ENCODE measurements around the gene IL17REL.
A peak's percentile ranks its signal among the peaks of the same experiment; 100 is the strongest.

IL17REL gene

DNA sequence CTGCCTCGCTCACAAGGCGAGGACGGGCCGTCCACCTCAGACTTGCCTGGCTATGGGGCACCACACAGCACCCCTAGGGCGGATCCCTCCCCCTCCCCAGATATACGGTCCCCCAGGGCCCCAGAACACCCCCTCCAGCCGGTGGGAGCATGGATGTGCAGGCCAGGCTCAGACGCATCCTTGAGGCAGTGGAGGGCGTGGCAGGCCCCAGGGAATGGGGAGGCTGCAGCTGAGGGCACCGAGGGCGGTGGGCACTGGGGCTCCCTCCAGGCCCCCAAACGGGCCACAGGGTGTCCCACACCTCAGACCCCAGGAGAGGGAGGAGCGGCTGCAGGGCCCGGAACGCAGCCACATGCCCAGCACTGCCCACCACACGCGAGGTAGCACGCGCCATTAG lies 33.5 kb upstream of the IL17REL start:
- DNase-seq (ENCODE audit: low read depth), result no peak

DNA sequence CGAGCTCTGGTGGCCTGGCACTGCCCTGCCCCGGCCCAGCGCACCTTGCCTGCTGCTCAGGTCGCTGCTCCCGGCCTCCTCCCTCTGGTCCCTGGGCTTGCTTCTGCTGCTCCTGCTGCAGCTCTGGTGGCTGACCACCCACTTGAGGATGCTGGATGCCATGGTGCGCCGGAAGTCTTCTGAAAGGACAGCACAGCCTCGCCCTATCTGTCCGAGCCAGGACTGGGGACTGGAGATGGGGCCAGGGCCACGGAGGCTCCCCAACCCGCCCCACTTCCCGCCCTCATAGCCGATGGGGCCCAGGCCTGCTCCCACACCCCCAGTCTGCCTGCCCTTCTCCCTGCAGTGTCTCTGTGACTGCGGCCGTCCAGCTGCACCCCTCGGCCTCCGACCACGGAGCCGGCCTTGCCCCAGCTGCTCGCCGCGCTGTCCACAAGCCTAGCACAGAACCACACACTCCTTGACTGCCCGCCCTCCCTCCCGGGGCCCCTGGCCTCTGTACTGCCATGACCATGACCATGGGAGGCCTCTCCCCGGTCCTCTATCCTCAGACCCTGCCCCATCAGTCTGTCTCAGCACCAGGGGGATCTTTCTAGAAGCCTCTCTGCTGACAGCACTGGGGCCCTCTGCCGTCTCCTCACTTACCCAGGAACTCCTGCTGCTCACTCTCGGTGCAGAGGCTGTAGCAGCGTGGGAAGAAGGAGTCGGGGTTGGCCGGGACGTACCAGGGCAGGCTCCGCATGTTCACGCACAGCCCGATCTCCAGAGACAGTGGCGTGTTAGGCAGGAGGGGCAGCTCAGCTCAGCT lies 32.9 kb upstream of the IL17REL start:
- DNase-seq (ENCODE audit: low read depth), result no peak

DNA sequence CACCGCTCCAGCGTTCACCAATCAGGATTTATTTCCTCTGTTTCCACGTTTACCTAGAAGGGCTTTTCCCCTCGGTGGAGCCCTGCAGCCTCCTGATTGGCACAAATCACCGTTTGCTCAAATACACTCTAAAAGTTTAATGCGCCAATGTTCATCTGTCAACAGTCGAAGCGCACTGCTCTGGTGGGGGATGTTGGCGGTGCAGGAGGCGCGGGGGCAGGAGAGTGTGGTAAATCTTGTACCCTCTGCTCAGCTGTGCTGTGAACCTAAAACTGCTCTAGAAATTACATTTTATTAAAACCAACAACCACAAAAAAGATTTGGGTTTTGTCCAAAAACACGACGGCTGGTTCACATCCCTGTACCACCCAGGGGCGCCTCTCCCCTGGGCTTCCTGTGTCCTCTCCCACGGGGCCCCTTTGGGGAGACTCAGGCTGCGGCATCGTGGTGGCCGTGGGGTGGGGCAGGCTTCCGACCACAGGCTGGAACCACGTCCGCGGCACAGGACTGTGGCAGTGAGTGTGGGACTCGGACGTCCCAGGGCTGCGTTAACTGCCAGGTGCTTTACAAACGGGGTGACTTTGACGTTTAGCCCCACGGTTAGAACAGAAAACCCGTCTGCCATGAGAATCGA lies 32.0 kb upstream of the IL17REL start:
- DNase-seq (ENCODE audit: low read depth), result no peak

DNA sequence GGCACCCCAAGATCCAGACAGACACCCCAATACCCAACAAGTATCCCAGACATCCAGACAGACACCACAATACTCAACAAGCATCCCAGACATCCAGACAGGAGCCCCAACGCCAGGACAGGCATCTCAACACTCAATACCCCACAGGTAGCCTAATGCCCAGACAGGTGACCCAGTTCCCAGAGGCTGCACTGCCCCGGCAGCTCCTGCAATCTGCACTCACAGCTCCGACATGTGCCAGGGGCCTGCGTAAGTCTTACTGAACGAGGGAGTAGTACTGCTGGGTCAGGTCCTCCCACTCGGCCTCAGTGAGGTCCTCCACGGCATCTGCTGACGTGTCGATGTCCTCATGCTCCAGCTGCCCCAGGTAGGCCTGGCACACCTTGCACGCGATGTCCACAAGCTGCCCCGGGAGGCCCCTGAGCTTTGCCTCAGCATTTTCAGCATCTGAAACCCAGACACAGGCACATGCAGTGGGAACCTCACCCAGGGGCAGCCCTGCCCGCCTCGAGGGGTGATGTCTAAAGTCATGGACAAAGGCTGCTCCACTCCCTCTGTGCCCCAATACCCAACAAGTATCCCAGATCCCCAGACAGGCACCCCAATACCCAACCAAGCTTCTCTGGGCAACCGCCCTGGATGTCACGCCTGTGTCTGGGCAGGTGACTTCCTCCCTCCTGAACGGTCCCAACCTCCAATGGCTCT lies 28.9 kb upstream of the IL17REL start:
- no peak for DNase-seq (ENCODE audit: low read depth)

DNA sequence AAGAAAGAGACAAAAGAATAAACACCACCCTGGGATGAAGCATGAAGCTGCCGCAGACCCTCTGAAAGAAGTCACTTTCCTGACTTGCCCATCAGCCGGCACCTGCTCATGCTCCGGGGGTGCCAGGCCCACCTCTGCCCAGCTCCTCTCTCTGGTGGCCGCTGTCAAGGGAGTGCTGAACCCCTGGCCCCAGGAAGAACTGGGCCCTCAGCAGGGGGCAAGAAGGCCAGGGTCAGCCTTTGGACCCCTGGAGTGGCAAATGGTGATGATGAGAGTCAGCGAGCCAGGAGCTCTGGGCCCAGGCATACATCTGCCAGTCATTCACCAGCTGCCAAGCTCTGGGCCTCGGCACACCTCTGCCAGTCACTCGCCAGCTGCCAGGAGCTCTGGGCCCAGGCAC lies 28.2 kb upstream of the IL17REL start:
- no peak for DNase-seq (ENCODE audit: low read depth)

DNA sequence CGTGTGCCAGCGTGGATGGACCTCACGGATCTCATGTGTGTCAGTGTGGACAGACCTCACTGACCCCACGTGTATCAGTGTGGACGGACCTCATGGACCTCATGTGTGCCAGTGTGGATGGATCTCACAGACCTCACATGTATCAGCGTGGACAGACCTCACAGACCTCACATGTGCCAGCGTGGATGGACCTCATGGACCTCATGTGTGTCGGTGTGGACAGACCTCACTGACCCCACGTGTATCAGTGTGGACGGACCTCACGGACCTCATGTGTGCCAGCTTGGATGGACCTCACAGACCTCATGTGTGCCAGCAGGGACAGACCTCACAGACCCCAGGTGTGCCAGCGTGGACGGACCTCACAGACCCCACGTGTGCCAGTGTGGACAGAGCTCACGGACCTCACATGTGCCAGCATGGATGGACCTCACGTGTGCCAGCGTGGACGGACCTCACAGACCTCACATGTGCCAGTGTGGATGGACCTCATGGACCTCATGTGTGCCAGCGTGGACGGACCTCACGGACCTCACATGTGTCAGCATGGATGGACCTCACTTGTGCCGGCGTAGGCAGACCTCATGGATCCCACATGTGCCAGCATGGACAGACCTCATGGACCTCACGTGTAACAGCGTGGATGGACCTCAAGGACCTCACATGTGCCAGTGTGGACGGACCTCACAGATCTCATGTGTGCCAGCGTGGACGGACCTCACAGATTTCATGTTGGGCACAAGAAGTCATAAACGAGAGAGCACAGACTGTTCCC lies 27.3 kb upstream of the IL17REL start:
- DNase-seq (ENCODE audit: low read depth), result no peak

DNA sequence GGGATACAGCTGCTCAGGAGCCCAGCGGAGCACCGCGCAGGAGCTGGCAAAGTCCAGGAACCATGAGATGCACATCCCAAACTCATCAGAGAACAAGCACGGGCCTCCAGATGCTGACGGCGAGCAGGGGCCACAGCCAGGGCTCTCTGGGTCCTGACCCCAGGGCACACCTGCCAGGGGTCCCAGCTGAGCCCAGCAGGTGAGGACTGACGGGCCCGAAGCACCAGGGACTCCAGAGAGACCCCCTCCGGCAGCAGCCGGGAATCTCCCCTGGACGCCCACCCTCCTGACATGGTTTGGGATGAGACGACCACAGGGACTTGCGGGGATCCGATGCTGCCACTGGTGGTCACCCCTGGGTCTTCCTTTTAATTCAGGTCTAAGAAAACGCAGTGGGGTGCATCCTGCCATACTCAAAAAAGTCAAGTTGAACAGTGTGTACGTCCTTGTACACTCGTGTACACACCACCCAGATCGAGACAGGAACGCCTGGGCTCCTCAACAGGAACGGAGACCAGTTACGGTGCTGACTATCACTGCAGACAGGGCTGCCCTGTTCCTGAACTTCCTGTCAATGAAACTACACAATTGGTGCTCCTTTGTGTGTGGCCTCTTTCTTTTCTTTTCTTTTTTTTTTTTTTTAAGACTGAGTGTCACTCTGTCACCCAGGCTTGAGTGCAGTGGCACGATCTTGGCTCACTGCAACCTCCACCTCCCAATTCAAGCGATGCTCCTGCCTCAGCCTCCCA lies 23.6 kb upstream of the IL17REL start:
- no peak for DNase-seq (ENCODE audit: low read depth)

DNA sequence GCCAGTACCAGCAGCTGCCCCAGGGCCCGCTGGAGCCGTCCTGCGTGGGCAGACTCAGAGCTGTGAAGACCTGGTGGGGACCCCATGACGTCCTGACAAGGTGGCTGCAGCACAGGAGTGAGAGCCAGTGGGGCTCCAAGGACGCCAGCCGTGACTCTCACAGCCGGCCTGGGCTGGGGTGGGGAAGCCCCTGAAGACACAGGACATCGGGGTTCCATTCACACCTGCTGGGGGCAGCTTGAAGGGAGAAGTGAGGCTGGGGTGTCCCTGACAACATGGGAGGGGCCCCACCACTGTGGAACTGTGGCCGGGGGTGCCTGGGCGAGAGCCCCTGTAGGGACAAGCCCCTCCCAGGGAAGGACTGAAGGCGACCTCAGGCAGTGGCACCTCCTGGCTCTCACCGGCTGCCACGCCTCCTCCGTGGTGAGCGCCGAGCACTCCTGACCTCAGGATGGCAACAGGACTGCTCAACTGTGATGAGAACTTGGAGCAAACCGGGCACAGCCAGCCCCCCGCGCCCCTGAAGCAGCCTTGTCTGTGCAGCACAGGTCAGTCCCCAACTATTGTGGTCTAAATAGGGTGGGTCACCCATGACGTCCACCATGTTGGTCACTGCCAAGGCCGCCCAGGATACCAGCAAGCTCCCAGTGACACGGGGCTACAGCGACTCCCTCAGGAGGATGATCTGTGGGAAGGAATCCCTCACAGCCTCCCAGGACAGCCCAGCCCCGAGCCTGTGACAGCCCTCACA lies 22.7 kb upstream of the IL17REL start:
- no peak for DNase-seq (ENCODE audit: low read depth)

DNA sequence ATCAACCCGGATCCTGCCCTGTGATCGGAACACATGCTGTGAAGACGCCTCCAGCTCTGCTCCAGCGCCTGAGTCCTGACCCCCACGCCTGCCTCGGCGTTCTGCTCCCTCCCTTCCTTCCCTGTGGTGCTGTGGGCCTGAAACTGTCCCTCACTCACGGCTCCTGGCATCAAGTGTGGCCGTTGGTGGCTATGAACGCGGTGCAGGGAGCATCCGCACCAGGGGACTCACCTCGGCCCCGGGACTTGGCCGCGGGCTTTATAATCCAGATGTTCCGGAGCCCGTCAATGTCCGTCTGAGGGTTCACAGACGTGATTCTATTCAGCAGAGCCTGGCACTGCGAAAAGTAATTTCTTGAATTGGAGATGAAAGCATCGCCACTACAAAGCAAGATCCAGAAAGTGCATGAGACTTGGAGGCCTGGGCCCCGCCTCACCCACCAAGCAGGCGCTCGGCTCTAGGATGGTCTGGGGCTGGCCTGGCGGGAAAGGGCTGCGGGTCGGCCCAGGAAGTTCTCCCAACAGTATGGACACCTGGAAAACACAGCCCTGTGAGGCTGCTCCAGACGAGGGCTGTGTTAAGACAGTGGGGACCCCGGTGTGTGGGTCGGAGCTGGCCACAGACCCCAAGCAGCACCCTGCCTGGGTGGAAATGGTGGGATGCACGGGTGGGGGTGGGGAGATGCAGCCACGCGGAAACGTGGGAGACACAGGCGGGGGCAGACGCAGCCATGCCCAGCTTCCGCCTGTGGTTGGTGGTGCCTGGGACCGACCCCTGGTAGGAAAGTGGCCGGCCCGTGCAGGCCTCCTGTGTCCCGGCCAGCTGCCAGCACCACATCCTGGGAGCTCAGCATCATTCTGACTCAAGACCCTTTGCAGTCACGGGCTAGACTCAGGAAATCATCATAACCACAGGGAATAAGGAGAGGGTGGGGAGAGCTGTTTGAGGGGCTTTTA lies 21.8 kb upstream of the IL17REL start:
- no peak for DNase-seq (ENCODE audit: low read depth)

DNA sequence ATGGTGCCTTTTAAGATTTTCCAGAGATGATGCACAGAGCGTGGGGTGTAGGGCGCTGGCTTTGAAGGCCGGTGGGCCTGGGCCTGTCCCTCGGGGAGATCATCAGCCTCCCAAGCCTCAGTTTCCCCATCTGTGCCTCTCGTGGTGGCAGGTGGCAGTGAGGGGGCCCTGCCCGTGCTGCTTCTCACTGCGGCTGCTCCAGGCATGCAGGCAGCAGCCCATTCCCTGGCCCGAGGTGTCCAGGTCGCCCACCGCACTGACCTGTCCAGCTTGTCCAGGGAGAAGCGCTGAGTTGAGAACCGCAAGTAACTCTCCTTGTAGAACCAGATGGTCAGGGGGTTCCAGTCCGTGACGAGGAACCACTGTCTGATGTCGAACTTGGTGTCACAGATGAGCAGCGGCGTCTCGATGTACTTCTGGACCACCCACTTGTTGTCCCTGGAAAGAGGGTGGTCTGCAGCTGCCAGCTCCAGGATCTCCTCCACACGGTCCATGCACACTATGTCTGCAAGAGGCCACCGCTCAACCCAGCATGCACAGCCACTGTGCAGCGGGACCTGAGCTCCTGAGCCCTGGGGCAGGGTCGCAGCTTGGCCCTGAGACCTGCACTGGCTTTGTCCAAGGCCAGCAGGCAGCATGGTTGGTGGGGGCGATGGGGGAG lies 20.5 kb upstream of the IL17REL start:
- no peak for DNase-seq (ENCODE audit: low read depth)

DNA sequence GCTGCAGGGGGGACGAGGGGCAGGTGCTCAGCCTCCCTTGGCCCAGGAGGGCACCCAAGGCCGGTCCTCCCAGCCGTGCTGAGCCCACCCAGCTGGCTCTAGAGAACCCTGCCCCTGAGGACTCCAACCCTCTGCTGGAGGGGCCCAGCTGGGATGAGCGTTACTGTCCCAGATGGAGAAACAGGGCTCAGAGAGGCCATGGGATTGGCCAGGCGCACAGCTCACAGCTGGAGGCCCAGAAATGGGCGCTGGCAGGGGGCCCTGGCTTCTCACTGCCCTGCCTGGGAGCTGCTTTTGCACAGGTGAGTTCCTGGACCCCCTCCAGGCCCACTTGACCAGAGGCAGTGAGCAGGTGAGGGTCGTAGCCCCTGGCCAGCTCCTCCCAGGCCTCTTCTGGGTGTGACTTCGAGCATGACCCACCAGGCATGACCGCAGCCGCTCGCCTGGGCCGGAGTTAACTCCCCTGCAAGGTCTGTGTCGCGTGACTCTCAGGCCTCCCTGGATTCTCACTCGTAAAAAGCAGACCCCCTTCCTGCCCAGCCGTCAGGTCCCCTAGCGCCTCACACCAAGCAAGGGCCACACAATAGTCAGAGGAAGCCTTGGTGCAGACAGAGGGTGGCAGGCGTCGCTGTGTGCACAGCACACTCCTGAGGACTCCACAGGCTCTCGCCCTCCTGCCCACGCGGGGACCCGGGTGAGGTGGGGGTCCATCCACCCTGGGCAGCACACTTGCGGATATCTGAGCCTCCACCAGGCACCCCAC lies 19.7 kb upstream of the IL17REL start:
- no peak for DNase-seq (ENCODE audit: low read depth)

DNA sequence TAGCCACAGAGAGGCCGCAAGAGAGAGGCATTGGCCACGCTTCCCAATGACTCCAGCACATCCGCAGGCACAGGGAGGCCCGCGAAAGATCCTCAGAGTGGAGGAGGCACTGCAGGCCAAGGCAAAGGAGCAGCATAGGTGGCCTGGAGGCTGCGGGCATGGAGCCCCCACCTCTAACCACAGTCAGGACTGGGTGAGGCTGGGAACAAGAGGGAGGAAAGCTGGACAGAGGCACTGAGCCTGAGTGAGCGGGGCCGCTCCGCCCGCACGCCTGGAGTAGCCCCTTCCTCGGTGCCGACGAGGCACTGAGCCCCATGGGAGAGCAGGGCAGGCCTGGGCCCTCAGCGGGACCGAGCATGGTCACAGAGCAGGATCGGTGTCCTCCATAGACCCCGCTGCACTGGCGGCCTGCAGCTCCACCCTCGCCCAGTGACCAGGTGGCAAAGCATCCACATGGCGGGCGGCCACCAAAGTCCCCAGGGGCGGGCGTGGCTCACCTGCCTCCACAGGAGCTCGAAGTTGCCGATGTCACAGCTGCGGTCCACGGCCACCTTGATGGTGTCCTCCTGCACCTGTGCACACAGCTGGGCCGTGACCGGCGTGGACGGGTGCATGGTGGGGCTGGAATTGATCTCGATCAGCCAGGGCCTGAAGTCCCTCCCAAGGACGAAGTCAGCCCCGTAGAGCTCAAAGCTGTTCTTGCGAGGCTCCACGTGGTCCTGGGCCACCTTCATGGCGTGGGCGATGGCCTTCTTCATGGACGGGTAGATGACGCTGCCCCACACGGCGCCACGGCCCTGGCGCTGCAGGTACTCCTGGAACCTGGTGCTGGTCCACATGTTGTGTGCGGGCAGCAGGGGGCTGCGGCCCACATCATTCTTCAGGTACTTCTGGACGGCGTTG lies 18.9 kb upstream of the IL17REL start:
- no peak for DNase-seq (ENCODE audit: low read depth)

DNA sequence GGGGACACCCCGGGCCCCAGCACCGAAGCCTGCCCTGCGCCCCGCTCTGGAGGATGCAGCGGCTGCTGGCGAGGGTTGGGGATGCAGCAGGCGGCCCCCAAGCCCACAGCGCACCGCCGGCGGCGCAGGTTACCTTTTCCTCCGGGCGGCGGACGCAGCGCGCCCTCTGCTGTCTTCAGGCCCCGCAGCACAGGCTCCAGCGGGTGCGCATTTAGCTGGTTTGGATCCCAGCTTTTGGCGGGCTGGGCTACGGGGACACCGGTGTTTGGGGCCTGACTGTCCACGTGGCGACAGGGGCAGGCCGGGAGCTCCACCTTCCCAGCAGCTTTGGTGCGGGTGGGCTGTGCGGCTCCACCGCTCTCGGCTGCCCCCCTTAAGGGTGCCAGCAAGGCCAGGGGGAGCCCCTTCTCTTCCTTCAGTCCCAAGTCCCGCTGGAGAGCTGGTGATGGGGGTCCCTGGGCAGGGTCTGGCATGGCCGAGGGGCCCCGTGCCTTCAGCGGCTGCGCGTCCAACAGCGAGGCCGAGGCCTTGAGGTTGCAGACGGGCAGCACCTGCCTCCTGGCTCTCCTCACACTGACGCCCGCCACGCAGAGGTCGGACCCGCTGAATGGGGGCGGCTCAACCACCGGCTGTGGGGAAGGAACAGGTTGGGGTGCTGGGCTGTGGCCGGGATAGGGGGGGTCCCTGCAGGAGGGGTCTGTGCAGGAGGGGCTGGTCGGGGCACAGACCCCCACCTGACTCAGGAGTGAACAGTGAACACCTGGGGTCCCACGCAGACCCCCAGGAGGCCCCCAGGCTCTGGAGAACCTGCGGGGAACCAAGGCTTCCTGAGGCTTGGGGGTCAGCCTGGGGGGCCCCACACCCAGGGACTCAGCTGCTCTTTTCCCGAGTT lies 18.0 kb upstream of the IL17REL start:
- DNase-seq (ENCODE audit: low read depth), result peak; percentile 3

DNA sequence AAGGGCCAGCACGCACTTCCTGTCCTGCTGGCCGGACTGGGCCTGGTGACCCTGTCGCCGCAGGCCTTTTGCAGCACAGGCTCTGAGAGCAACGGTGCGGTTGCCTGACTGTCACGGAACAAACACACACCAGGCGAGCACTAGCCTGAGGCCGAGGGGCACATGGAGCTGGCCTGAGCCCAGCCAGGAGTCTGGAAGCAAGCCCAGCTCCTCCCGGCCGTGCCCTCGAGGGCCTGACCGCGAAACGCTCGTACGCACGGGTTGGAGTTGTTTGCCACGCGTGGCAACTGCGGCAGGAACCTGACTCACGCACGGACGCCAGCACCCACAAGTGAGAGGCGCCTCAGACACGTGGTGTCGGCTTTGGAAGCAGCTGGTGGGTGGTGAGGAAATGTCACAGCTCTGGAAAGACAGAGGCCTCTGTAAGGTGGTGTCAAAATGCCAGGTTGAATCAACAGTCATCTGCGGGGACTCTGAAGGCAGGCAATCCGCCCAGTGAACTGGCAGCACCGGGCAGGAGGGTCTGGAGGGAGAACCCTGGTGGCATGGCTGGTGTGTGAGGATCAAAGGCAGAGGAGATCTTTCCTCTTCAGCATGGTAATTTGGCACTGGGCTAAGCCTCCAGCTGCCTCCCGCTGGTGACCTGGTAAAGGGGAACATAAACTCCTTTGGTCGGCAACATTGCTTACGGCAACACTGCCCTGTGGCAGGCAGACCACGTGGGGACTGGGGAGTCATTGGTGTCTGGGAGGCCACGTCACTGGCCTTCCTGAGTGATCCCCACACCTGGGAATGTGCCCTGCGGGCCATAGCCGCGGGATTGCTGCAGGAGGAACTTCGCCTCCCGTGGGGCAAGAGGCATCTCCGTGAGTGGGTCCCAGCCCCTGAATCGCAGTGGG lies 15.3 kb upstream of the IL17REL start:
- no peak for DNase-seq (ENCODE audit: low read depth)

DNA sequence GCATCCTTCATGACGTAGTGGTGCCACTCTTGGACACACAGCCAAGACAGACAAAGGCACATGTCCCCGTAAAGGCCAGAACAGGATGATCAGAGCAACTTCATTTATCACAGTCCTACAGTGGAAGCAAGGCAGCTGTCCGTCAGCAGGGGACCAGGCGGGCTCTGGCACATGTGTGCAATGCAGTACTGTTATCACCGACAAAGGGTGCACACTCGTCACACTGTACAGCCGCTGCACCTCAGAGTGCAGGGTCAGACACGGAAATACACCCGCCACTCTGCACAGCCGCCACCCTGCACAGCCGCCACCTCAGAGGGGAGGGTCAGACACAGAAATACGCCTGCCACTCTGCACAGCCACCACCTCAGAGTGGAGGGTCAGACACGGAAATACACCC lies 13.4 kb upstream of the IL17REL start:
- no peak for DNase-seq (ENCODE audit: low read depth)

All from HS-5 (cell line).